ENCODE data around the gene CPA5. TPM values are rescaled to one million over a fixed set of nuclear protein-coding genes. Genes with fewer than 3 reads are reported as not detected.

The CPA5 gene
- total and polyA plus RNA-seq, 2 donors (not counting 3 experiments of a cell fraction or from before 2014, with no cell fraction given): not detected

DNA sequence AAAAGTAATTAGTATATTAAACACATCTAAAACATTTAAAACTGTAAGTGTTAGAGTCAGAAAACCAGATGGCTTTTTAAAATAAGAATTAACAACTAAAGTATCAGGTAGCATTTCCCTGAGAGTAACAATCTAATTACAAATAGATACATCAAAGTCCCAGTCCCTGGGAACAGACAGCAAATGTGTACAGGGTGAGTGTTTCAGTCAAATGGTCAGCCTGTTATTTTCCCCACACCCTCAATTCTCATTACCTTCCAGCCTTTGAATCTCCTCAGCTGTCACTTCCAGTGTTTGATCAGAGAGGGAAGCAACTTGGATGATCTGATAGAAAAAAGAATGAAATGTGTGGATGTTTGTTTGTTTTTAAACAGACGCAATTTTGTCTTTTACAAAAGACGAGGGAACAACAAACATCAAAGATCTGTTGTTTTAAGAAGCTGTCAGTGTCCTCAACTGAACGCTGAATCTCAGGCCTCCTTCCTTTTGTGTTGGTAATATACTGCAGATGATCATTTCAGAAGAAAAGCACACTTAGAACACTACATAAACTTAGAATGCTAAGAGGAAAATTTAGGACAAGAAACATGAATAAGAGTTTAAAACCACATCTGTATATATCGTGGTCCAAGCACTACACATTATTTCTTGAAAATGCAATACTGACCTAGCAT lies 66.4 kb downstream of the CPA5 start:
- no peak for TF ChIP-seq POLR2A (IDR thresholded peaks at IDR 0.05; ENCODE audit: low read depth, low read length)
- dilution Hi-C loops (cut with MboI; ENCODE audit: extremely low pct_ligation_motif_present, low sequenced_read_pairs) (no loop called here), intact Hi-C loops (cut with micrococcal nuclease) (no loop called here)
- no peak overlapping the region for H3K9ac ChIP-seq (replicated peaks; ENCODE audit: extremely low read depth, insufficient read depth, low read length)
- H2AFZ ChIP-seq (ENCODE audit: low read depth, low read length): no peak overlapping the region
- ChIA-PET CTCF (interaction anchor here (1.3 to 2.3 kb wide), 3 partner anchors 11 to 30 kb away, joined by 3 to 10 read pairs (median 5); partner anchors contain the start of gene CEP41), POLR2A (no interaction called here)
- no peaks in the 10 kb centered on the region for H3K9me3 ChIP-seq (replicated peaks; ENCODE audit: control insufficient read depth, insufficient read depth, low read length)
- no peak overlapping the region for H3K27ac ChIP-seq (ENCODE audit: insufficient read depth, low read depth, low read length)
- no peak overlapping the region for H3K4me3 ChIP-seq (replicated peaks in 1 of 3; ENCODE audit: insufficient read depth in 1 of 3, low read depth in 1 of 3, low read length in 3 of 3)
- BruUV-seq (replicated peaks): no TSS peak
- FAIRE-seq: no peak
- peaks cover 0 to 2% of the 10 kb centered on the region in 2 experiments for H3K36me3 ChIP-seq (ENCODE audit: control insufficient read depth in 2 of 2, extremely low read depth in 1 of 2, insufficient read depth in 2 of 2, low read length in 2 of 2)
- H3K4me1 ChIP-seq (ENCODE audit: control insufficient read depth, extremely low read depth, insufficient read depth, low read length): no peaks in the 10 kb centered on the region
- no peak overlapping the region for H3K4me2 ChIP-seq (ENCODE audit: insufficient read depth, low read length)
- no peak for DNase-seq (ENCODE audit: low read depth, low spot score)
- no peaks in the 10 kb centered on the region for H3K27me3 ChIP-seq (ENCODE audit: control insufficient read depth in 2 of 2, insufficient read depth in 2 of 2, low read length in 2 of 2)
- no peaks in the 10 kb centered on the region for H4K20me1 ChIP-seq (replicated peaks; ENCODE audit: control insufficient read depth, extremely low read depth, insufficient read depth, low read length)
- H3K79me2 ChIP-seq (ENCODE audit: control insufficient read depth, insufficient read depth, low read length): no peaks in the 10 kb centered on the region
- H3K9me1 ChIP-seq (replicated peaks; ENCODE audit: control insufficient read depth, extremely low read depth, insufficient read depth, low read length): no peaks in the 10 kb centered on the region

DNA sequence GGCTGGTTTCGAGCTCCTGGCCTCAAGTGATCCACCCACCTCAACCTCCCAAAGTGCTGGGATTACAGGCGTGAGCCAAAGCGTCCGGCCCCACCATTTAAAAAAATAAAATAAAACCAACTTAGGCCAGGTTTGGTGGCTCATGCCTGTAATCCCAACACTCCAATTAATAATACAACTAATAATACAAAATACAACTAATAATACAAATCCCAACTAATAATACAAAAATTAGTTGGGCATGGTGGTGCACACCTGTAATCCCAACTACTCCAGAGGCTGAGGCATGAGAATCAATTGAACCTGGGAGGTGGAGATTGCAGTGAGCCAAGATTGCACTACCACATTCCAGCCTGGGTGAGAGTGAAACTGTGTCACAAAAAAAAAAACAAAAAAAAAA lies 68.6 kb downstream of the CPA5 start:
- no peak for FAIRE-seq

More for the DNA sequence above, 68.6 kb downstream of the CPA5 start:
- Histone ChIP-seq H3K9me3 (replicated peaks; ENCODE audit: control insufficient read depth, insufficient read depth, low read length) (no peaks in the 10 kb centered on the region), H3K36me3 (ENCODE audit: control insufficient read depth in 2 of 2, extremely low read depth in 1 of 2, insufficient read depth in 2 of 2, low read length in 2 of 2) (peaks cover 0 to 2% of the 10 kb centered on the region in 2 experiments), H3K4me1 (ENCODE audit: control insufficient read depth, extremely low read depth, insufficient read depth, low read length) (no peaks in the 10 kb centered on the region), H3K4me2 (ENCODE audit: insufficient read depth, low read length) (no peak overlapping the region), H3K79me2 (ENCODE audit: control insufficient read depth, insufficient read depth, low read length) (no peaks in the 10 kb centered on the region), H3K9ac (replicated peaks; ENCODE audit: extremely low read depth, insufficient read depth, low read length) (no peak overlapping the region), H4K20me1 (replicated peaks; ENCODE audit: control insufficient read depth, extremely low read depth, insufficient read depth, low read length) (no peaks in the 10 kb centered on the region), H2AFZ (ENCODE audit: low read depth, low read length) (no peak overlapping the region), H3K9me1 (replicated peaks; ENCODE audit: control insufficient read depth, extremely low read depth, insufficient read depth, low read length) (no peaks in the 10 kb centered on the region), H3K27ac (ENCODE audit: insufficient read depth, low read depth, low read length) (no peak overlapping the region), H3K4me3 (replicated peaks in 1 of 3; ENCODE audit: insufficient read depth in 1 of 3, low read depth in 1 of 3, low read length in 3 of 3) (no peak overlapping the region), H3K27me3 (ENCODE audit: control insufficient read depth in 2 of 2, insufficient read depth in 2 of 2, low read length in 2 of 2) (no peaks in the 10 kb centered on the region)
- TF ChIP-seq, protein P1, sequence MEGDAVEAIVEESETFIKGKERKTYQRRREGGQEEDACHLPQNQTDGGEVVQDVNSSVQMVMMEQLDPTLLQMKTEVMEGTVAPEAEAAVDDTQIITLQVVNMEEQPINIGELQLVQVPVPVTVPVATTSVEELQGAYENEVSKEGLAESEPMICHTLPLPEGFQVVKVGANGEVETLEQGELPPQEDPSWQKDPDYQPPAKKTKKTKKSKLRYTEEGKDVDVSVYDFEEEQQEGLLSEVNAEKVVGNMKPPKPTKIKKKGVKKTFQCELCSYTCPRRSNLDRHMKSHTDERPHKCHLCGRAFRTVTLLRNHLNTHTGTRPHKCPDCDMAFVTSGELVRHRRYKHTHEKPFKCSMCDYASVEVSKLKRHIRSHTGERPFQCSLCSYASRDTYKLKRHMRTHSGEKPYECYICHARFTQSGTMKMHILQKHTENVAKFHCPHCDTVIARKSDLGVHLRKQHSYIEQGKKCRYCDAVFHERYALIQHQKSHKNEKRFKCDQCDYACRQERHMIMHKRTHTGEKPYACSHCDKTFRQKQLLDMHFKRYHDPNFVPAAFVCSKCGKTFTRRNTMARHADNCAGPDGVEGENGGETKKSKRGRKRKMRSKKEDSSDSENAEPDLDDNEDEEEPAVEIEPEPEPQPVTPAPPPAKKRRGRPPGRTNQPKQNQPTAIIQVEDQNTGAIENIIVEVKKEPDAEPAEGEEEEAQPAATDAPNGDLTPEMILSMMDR (IDR thresholded peaks at IDR 0.05; ENCODE audit: extremely low read depth in 1 of 2, insufficient read depth in 1 of 2, low read depth in 1 of 2, low read length in 2 of 2): no peak
- TF ChIP-seq FOS (IDR thresholded peaks at IDR 0.05; ENCODE audit: borderline replicate concordance, insufficient read depth, low read length): no peak
- ChIA-PET POLR2A (no interaction called here), CTCF (interaction anchor here (2.3 kb wide), 2 partner anchors 14 to 18 kb away, joined by 5 to 10 read pairs; no protein-coding TSS in a partner anchor)
- no TSS peak for BruUV-seq (replicated peaks)
- DNase-seq (ENCODE audit: low read depth, low spot score): no peak
- dilution Hi-C loops (cut with MboI; ENCODE audit: extremely low pct_ligation_motif_present, low sequenced_read_pairs): no loop called here
- intact Hi-C loops (cut with micrococcal nuclease): no loop called here
